Kidney epithelial cell (primary cell): Measurements from ENCODE around the gene RCSD1. TPM values are rescaled to one million over a fixed set of nuclear protein-coding genes. Genes with fewer than 3 reads are reported as not detected.

ENCODE experiments used
- DNase-seq: peaks from one replicate; pipeline ENCODE4 v3.0.0-alpha.2; 2010; ENCODE audit warnings: low read depth
- H3K27me3 ChIP-seq: 2 replicates; pipeline ENCODE4 v1.6.0; 2011; ENCODE audit warnings: low read length; ENCODE audit not compliant: control insufficient read depth, insufficient read depth
- H3K36me3 ChIP-seq: 2 replicates; pipeline ENCODE4 v1.5.1; 2011; ENCODE audit warnings: low read length; ENCODE audit not compliant: control insufficient read depth, insufficient read depth
- H3K4me3 ChIP-seq: 2 replicates; pipeline ENCODE4 v1.5.1; 2011; ENCODE audit warnings: low read depth, mild to moderate bottlenecking, control low read depth, low read length
- total RNA-seq: library from RNA; depleted of rRNA; stranded (reverse); fragments of >200 nt; gene quantifications from 2 replicates; pipeline ENCODE4 v1.2.3, GENCODE V29; 2015
- TF ChIP-seq, protein P1 (sequence below): IDR thresholded peaks from 2 replicates; pipeline ENCODE4 v1.5.1; 2011; ENCODE audit warnings: mild to moderate bottlenecking, moderate library complexity, low read length, control low read depth, inconsistent platforms; ENCODE audit not compliant: insufficient read depth, poor library complexity, severe bottlenecking

RCSD1 gene
- total RNA-seq, 1 donor from 2014 or later = 0.21 TPM

DNA sequence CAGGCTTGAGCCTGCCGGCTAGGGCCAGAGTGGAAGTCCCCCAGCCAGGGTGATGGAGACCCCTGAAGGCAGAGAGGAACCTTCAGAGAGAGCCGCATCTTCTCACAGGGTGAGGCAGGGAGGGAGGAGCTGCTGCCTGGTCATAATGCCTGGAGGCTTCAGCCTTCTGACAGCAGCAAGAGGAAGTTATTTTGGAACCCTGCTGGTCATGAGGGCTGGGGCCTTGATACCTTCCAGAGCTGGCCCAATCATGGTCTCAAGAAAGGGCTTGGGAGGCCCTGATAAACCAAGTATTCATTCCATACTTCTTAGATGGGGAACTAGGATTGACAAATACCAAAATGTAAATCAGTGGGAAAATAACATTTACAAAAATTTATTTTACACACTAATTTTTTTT lies 65.1 kb downstream of the RCSD1 start:
- H3K4me3 ChIP-seq = no peak overlapping the region
- H3K36me3 ChIP-seq = no peaks in the 10 kb centered on the region
- TF ChIP-seq, protein P1, sequence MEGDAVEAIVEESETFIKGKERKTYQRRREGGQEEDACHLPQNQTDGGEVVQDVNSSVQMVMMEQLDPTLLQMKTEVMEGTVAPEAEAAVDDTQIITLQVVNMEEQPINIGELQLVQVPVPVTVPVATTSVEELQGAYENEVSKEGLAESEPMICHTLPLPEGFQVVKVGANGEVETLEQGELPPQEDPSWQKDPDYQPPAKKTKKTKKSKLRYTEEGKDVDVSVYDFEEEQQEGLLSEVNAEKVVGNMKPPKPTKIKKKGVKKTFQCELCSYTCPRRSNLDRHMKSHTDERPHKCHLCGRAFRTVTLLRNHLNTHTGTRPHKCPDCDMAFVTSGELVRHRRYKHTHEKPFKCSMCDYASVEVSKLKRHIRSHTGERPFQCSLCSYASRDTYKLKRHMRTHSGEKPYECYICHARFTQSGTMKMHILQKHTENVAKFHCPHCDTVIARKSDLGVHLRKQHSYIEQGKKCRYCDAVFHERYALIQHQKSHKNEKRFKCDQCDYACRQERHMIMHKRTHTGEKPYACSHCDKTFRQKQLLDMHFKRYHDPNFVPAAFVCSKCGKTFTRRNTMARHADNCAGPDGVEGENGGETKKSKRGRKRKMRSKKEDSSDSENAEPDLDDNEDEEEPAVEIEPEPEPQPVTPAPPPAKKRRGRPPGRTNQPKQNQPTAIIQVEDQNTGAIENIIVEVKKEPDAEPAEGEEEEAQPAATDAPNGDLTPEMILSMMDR = no peak
- H3K27me3 ChIP-seq = peaks cover 4% of the 10 kb centered on the region
- DNase-seq = no peak

DNA sequence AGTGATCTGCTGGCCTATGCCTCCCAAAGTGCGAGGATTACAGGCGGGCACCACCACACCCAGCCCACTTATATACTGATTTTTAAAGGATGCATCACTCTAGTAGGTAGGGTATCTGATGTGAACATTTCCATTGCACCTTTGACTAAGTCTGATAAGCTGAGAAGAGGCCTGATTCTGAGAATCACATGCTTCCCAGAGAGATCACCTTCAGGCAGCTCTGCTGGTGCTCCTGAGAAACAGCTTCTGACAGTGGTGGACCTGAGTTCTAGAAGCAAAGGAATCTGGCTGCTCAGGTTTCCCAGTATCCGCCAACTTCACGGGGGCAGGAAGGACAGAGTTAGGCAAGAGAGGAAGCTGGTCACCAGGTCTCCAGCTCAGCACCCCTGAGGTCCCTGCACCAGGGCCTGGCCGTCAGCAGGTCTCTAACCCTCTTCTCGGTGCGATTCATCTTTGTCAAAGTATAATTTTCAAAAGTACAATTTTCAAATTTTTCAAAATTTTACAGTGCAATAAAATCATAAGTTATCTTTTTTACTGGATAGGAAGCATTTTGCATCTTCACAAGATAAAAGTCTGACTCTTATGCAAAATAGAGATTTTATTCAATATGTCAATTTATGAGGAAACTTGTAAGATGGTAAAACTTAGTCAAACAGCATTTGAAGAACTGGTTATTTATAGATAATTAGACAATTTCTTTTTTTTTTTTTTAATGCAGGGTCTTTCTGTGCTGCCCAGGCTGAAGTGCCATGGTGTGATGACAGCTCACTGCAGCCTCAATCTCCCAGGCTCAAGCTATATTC lies 65.9 kb downstream of the RCSD1 start:
- peaks cover 4% of the 10 kb centered on the region for H3K27me3 ChIP-seq
- TF ChIP-seq, protein P1 = no peak
- no peak overlapping the region for H3K4me3 ChIP-seq
- DNase-seq = no peak
- H3K36me3 ChIP-seq = no peaks in the 10 kb centered on the region

DNA sequence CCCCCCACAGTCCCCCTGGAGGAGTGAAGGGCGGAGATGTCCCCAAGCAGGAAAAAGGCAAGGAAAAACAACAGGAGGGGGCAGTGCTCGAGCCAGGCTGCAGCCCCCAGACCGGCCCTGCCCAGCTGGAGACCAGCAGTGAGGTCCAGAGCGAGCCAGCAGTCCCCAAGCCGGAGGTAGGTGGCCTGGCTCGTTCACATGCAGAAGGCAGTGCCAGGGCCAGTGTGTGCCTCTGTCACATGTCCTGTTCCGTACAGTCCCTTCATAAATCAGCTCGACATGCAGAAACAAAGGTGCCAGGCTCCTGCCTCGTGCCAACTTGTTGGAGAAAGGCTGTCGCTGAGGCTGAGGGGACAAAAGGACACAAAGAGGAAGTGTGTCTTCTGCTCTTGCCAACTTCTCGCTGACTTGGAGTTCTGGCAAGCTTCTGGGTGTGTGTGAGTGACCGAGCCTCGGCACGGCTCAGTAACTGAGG lies 67.7 kb downstream of the RCSD1 start:
- no peak overlapping the region for H3K4me3 ChIP-seq
- TF ChIP-seq, protein P1 = no peak
- no peaks in the 10 kb centered on the region for H3K36me3 ChIP-seq
- H3K27me3 ChIP-seq = no peaks in the 10 kb centered on the region
- no peak for DNase-seq

DNA sequence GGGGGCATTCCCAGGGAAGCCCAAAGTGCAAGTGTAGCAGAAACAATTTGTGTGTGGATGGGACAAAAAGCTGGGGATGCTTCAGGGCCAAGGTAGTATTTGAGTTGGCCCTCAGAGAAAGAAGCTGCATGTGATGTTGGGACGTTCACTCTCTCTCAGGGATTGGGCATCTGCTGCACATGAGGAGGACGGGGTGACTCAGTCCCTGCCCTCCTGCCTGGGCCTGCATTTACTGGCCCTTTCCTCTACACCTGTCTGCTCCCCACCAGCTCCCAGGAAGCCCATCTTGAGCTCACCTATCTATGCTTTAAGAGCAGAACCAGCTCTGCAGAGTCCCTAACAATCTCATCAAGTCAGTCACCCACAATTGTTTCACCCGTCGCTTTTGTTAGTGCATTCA lies 68.3 kb downstream of the RCSD1 start:
- no peak overlapping the region for H3K4me3 ChIP-seq
- TF ChIP-seq, protein P1 = no peak
- no peaks in the 10 kb centered on the region for H3K36me3 ChIP-seq
- H3K27me3 ChIP-seq = peaks cover 4% of the 10 kb centered on the region
- DNase-seq = no peak

DNA sequence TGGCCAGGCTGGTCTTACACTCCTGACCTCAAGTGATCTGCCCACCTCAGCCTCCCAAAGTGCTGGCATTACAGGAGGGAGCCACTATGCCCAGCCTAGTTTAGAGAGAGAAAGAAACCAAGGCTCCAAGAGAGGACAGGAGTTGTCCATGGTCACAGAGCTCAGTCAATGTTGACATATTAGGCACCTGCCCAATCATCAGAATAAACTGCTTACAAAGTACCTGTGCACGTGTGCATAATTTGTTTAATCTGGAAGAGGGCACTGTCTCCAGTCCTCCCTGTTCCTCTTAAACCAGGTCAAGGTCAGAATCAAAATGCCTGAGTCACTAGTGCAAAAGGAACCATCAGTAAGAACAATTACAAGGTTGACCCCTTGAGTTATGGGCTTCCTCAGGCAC lies 71.5 kb downstream of the RCSD1 start:
- peaks cover 10% of the 10 kb centered on the region for H3K27me3 ChIP-seq
- no peak for DNase-seq
- TF ChIP-seq, protein P1 = no peak
- no peak overlapping the region for H3K4me3 ChIP-seq
- no peaks in the 10 kb centered on the region for H3K36me3 ChIP-seq

DNA sequence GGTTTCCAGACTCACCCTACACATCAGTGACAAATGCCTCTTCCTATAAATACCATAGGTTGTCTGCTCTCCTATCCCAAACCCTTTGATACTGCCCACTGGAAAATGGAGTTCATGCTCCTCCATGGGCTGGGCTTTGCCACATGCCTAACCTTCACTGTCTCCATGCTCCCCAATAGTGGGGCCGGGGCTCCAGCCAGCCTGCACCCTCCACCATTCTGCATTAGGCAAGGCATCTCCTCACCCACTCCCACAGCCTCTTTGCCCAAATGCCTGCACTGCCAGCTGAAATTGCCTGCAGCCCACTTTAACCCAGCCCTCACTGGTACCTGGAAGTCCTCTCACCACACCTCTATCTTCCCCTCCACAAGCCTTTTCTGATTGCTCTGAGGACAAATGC lies 73.5 kb downstream of the RCSD1 start:
- no peak for DNase-seq
- H3K27me3 ChIP-seq = peaks cover 13% of the 10 kb centered on the region
- H3K36me3 ChIP-seq = no peaks in the 10 kb centered on the region
- H3K4me3 ChIP-seq = no peak overlapping the region
- TF ChIP-seq, protein P1 = no peak
